A549 (cell line): ENCODE measurements around the gene CPEB4.

Experiments
- ATOH8 ChIP-seq: fragments of 250-450 bp; sonication (Bioruptor Pico); IDR thresholded peaks from 2 replicates; pipeline ENCODE4 v1.5.0; 2020; ENCODE audit warnings: low read depth, mild to moderate bottlenecking, moderate library complexity
- CTCF ChIP-seq: fragments of >200 bp; sonication (Bioruptor Twin); formaldehyde crosslinking; IDR thresholded peaks from 3 replicates; pipeline ENCODE4 v1.5.1; 2016
- EHMT2 ChIP-seq: fragments of 200-600 bp; sonication (generic); IDR thresholded peaks from 2 replicates; pipeline ENCODE4 v1.6.1; 2016; ENCODE audit warnings: antibody characterized with exemption, low read depth, mild to moderate bottlenecking, moderate library complexity
- EP300 ChIP-seq, 2 experiments: fragments of >200 bp; sonication (Bioruptor Twin); formaldehyde crosslinking; IDR thresholded peaks; 2 replicates in 1 of 2; 3 replicates in 1 of 2; pipeline ENCODE4 v1.6.1; 2016 to 2017
- HOXA7 ChIP-seq: fragments of 250-450 bp; sonication (Bioruptor Pico); IDR thresholded peaks from 2 replicates; pipeline ENCODE4 v1.5.0; 2020; ENCODE audit warnings: mild to moderate bottlenecking, moderate library complexity
- KDM1A ChIP-seq: fragments of 200-600 bp; sonication (generic); IDR thresholded peaks from 2 replicates; pipeline ENCODE4 v1.6.1; 2016; ENCODE audit warnings: low read depth, mild to moderate bottlenecking
- MAX ChIP-seq: IDR thresholded peaks from 2 replicates; pipeline ENCODE4 v1.6.1; 2012
- POLR2A ChIP-seq: IDR thresholded peaks from 2 replicates; pipeline ENCODE4 v1.6.1; 2012; ENCODE audit warnings: mild to moderate bottlenecking, low read length
- RCOR1 ChIP-seq: fragments of 150-350 bp; IDR thresholded peaks from 2 replicates; pipeline ENCODE4 v1.6.1; 2014; ENCODE audit warnings: antibody characterized with exemption, low read length, low read depth
- USF2 ChIP-seq: fragments of 450-650 bp; IDR thresholded peaks from 2 replicates; pipeline ENCODE4 v1.6.1; 2014; ENCODE audit warnings: antibody characterized with exemption
- ZFP36 ChIP-seq: fragments of 450-650 bp; IDR thresholded peaks from 2 replicates; pipeline ENCODE4 v1.6.1; 2014; ENCODE audit warnings: borderline replicate concordance; ENCODE audit not compliant: partially characterized antibody
- TF ChIP-seq, protein P1 (sequence below): fragments of 200-600 bp; sonication (generic); IDR thresholded peaks from 2 replicates; pipeline ENCODE4 v1.6.1; 2016; ENCODE audit warnings: antibody characterized with exemption, mild to moderate bottlenecking, moderate library complexity
- TF ChIP-seq, protein P2 (sequence below): fragments of 150-350 bp; IDR thresholded peaks from 2 replicates; pipeline ENCODE4 v1.6.1; 2014; ENCODE audit warnings: low read depth, mild to moderate bottlenecking, low read length

DNA sequence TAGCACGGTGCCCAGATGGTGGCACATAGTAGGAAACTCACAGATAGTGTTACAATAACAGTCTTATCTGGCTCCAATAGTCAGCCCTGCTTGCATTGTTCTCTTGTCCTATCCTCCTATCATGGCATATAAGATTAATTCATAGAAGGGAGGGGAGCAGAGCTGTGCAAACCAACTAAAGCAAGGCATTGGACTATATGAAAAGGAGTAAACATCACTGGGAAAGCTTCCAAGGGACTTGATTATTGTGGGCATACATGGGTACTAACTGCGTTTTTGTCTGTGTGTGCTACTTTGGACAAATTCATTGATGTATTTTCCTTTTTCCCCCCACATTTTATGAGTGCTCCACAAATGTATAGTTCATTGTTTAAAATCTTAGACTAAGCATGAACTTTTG lies 57.0 kb downstream of the CPEB4 start:
- TF ChIP-seq EHMT2 (no peak), CTCF (no peak), ZFP36 (no peak), MAX (no peak), POLR2A (no peak), HOXA7 (CRISPR knock-in tag) (no peak), RCOR1 (no peak), USF2 (no peak), KDM1A (no peak), ATOH8 (no peak), EP300 (IDR thresholded peaks at IDR 0.05) (no peak)
- TF ChIP-seq, protein P1, sequence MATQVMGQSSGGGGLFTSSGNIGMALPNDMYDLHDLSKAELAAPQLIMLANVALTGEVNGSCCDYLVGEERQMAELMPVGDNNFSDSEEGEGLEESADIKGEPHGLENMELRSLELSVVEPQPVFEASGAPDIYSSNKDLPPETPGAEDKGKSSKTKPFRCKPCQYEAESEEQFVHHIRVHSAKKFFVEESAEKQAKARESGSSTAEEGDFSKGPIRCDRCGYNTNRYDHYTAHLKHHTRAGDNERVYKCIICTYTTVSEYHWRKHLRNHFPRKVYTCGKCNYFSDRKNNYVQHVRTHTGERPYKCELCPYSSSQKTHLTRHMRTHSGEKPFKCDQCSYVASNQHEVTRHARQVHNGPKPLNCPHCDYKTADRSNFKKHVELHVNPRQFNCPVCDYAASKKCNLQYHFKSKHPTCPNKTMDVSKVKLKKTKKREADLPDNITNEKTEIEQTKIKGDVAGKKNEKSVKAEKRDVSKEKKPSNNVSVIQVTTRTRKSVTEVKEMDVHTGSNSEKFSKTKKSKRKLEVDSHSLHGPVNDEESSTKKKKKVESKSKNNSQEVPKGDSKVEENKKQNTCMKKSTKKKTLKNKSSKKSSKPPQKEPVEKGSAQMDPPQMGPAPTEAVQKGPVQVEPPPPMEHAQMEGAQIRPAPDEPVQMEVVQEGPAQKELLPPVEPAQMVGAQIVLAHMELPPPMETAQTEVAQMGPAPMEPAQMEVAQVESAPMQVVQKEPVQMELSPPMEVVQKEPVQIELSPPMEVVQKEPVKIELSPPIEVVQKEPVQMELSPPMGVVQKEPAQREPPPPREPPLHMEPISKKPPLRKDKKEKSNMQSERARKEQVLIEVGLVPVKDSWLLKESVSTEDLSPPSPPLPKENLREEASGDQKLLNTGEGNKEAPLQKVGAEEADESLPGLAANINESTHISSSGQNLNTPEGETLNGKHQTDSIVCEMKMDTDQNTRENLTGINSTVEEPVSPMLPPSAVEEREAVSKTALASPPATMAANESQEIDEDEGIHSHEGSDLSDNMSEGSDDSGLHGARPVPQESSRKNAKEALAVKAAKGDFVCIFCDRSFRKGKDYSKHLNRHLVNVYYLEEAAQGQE, result no peak
- TF ChIP-seq, protein P2, sequence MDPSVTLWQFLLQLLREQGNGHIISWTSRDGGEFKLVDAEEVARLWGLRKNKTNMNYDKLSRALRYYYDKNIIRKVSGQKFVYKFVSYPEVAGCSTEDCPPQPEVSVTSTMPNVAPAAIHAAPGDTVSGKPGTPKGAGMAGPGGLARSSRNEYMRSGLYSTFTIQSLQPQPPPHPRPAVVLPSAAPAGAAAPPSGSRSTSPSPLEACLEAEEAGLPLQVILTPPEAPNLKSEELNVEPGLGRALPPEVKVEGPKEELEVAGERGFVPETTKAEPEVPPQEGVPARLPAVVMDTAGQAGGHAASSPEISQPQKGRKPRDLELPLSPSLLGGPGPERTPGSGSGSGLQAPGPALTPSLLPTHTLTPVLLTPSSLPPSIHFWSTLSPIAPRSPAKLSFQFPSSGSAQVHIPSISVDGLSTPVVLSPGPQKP, result no peak
